Globus pallidus (tissue), 1 donor: Measurements from ENCODE around the gene DOCK6.

Source experiments
- DNase-seq: peaks from one replicate; pipeline ENCODE4 v3.0.0-alpha.2; 2015; ENCODE audit warnings: low spot score

DOCK6 gene

GRCh38 chr19:11273989-11274388 lies 11.7 kb upstream of the DOCK6 start:
- DNase-seq = no peak

GRCh38 chr19:11273296-11273695 lies 11.0 kb upstream of the DOCK6 start:
- DNase-seq = no peak

- DNase-seq = no peak
Observed at GRCh38 chr19:11269408-11269807, 7.1 kb upstream of the DOCK6 start.

GRCh38 chr19:11268783-11269267 lies 6.5 kb upstream of the DOCK6 start:
- peak; percentile 24 for DNase-seq

GRCh38 chr19:11267316-11268085 lies 5.2 kb upstream of the DOCK6 start:
- no peak for DNase-seq

- no peak for DNase-seq
Observed at GRCh38 chr19:11265785-11266236, 3.5 kb upstream of the DOCK6 start.

GRCh38 chr19:11265177-11265784 lies 3.0 kb upstream of the DOCK6 start:
- no peak for DNase-seq

- DNase-seq = no peak
Observed at GRCh38 chr19:11264452-11265176, 2.3 kb upstream of the DOCK6 start.

GRCh38 chr19:11263726-11264125 lies 1.4 kb upstream of the DOCK6 start:
- no peak for DNase-seq

GRCh38 chr19:11261431-11261970 lies 823 bp downstream of the DOCK6 start:
- DNase-seq = no peak

GRCh38 chr19:11260996-11261395 lies 1.3 kb downstream of the DOCK6 start:
- DNase-seq = no peak

GRCh38 chr19:11257846-11258380 lies 4.4 kb downstream of the DOCK6 start:
- no peak for DNase-seq

GRCh38 chr19:11256189-11256588 lies 6.1 kb downstream of the DOCK6 start:
- no peak for DNase-seq

- DNase-seq = no peak
Observed at GRCh38 chr19:11254666-11255065, 7.7 kb downstream of the DOCK6 start.

GRCh38 chr19:11252665-11253355 lies 9.5 kb downstream of the DOCK6 start:
- no peak for DNase-seq

GRCh38 chr19:11251650-11252314 lies 10.5 kb downstream of the DOCK6 start:
- no peak for DNase-seq

- DNase-seq = no peak
Observed at GRCh38 chr19:11251217-11251616, 11.1 kb downstream of the DOCK6 start.

GRCh38 chr19:11248852-11249251 lies 13.5 kb downstream of the DOCK6 start:
- no peak for DNase-seq

GRCh38 chr19:11247934-11248333 lies 14.4 kb downstream of the DOCK6 start:
- DNase-seq = no peak

- no peak for DNase-seq
Observed at GRCh38 chr19:11247391-11247790, 14.9 kb downstream of the DOCK6 start.

- no peak for DNase-seq
Observed at GRCh38 chr19:11246941-11247340, 15.4 kb downstream of the DOCK6 start.
